Heart left ventricle (tissue), 13 donors: ENCODE measurements around the gene CNKSR1.

Experiments used
- POLR2A ChIP-seq, 2 donors: fragments of 450-650 bp; IDR thresholded peaks; one replicate each; pipeline ENCODE4 v1.6.1; 2017; ENCODE audit warnings: antibody characterized with exemption in 2 of 2, mild to moderate bottlenecking in 2 of 2, moderate library complexity in 2 of 2
- TF ChIP-seq, protein P1 (sequence below), 12 donors: fragments of 200-600 bp; sonication (generic) in 4 of 12; IDR thresholded peaks; one replicate each; pipeline versions ENCODE4 v1.5.0 to v1.8.0; 2018 to 2022; ENCODE audit warnings: antibody characterized with exemption in 12 of 12, mild to moderate bottlenecking in 5 of 12
- donor health status: ischemic (EF 13 %, LVEDD 7.1; RV severe dilation, severe dysfunction).
- donor health status: DM: no; HTN: yes; CAD: no.
- donor health status: DM: no; HTN: no; CAD: no.
- donor health status: ischemic (EF 25% LVEDD 6.9; RV normal size, moderate dysfunction).
- donor health status: ischemic (EF 25% LVEDD 5.7; RV mildly dilated, moderate dysfunction).
- donor health status: ischemic (EF 35%, LVEDD 5.7; RV mildly dilated, moderate dysfunction).
- donor health status: nonischemic (EF 11% LVEDD 7.7; RV severe dilation, severe dysfunction).
- donor health status: DM: yes; HTN: yes; CAD: no.
- donor health status: PGD.
- donor health status: ischemic (EF 29% LVEDD 5.4; RV normal size, mild dysfunction).
- donor health status: nonischemic (EF 23%, LVEDD 6.1; RV moderate dilation, normal function).

DNA sequence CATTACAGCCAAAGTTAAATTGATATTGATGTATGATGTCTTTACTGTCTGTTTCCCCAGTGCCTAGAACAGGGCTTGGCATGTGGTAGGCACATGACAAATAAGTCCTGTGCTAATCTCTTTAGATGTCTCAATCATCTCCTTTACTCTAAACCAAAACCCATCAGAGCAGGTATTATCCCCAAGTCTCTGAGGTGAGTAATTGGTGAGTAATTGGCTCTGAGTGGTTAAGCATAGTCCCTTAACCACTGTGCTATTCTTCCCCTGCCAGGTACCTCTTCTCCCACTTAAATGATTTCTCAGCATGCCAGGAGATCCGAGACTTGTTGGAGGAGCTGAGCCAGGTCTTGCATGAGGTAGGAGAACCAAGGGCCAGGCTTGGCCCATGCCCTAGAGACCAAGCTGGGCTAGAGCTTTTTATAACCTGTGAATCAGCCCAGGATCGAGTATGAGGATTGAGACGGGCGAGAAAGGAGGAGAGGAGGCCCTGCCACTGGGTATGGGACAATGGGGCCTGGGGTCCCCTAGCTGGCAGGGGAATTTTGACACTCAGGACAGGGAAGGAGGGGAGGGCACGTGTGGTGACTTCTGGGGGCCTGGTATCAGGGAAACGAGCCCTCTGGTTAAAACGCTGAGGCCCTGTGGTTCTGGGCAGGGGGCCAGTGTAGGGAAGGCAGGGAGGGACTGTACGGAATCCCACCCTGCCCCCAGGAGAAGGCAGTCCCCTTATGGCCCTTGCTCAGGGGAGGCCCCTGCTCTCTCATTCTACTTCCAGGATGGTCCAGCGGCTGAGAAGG, 4.5 kb downstream of the CNKSR1 start:
- TF ChIP-seq POLR2A (IDR thresholded peaks at IDR 0.05): no peak
- TF ChIP-seq, protein P1, sequence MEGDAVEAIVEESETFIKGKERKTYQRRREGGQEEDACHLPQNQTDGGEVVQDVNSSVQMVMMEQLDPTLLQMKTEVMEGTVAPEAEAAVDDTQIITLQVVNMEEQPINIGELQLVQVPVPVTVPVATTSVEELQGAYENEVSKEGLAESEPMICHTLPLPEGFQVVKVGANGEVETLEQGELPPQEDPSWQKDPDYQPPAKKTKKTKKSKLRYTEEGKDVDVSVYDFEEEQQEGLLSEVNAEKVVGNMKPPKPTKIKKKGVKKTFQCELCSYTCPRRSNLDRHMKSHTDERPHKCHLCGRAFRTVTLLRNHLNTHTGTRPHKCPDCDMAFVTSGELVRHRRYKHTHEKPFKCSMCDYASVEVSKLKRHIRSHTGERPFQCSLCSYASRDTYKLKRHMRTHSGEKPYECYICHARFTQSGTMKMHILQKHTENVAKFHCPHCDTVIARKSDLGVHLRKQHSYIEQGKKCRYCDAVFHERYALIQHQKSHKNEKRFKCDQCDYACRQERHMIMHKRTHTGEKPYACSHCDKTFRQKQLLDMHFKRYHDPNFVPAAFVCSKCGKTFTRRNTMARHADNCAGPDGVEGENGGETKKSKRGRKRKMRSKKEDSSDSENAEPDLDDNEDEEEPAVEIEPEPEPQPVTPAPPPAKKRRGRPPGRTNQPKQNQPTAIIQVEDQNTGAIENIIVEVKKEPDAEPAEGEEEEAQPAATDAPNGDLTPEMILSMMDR (IDR thresholded peaks at IDR 0.05): no peak
